HCEC 1CT (cell line): ENCODE data around the gene B2M.
"Not testable (repeated sequence)": the region's sequence is repeated elsewhere in the genome, so short reads cannot be mapped to it uniquely, and the experiment has no call there.

Experiments used
- DNase-seq: peaks from one replicate; pipeline ENCODE4 v3.0.0-alpha.2; 2017

Gene B2M

DNA sequence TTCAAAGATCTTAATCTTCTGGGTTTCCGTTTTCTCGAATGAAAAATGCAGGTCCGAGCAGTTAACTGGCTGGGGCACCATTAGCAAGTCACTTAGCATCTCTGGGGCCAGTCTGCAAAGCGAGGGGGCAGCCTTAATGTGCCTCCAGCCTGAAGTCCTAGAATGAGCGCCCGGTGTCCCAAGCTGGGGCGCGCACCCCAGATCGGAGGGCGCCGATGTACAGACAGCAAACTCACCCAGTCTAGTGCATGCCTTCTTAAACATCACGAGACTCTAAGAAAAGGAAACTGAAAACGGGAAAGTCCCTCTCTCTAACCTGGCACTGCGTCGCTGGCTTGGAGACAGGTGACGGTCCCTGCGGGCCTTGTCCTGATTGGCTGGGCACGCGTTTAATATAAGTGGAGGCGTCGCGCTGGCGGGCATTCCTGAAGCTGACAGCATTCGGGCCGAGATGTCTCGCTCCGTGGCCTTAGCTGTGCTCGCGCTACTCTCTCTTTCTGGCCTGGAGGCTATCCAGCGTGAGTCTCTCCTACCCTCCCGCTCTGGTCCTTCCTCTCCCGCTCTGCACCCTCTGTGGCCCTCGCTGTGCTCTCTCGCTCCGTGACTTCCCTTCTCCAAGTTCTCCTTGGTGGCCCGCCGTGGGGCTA lies at the start of gene B2M, which contains the start of gene PATL2:
Gene B2M (plus strand): TSS at position 422 of the 647 bp plus-strand sequence. CDS start 30 bp downstream, at position 452.
Gene PATL2 (minus strand): TSS at position 228 of the 647 bp plus-strand sequence. CDS start 34,833 bp downstream, outside the sequence.
- DNase-seq, result peak; percentile 96

DNA sequence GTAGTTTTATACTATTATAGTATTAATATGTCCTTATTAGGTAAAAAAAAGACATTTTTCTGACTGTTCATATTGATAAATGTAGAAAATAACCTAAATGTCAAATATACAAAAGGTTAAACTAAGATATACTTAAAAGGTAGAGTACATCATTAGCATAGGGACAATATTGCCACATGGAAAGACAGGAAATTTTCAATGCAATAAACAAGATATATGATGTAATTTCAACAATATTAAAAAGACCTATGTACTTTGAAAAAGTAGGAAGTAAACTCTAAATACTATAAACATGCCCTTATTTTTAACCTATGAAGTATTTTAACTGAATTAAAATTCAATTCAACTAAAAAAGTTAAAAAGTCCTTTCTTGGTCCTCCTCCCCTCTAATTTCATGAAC lies 49.7 kb upstream of the B2M start:
- no peak for DNase-seq

- peak; percentile 58 for DNase-seq
Measured at GRCh38 chr15:44662478-44663409, 48.6 kb upstream of the B2M start.

DNA sequence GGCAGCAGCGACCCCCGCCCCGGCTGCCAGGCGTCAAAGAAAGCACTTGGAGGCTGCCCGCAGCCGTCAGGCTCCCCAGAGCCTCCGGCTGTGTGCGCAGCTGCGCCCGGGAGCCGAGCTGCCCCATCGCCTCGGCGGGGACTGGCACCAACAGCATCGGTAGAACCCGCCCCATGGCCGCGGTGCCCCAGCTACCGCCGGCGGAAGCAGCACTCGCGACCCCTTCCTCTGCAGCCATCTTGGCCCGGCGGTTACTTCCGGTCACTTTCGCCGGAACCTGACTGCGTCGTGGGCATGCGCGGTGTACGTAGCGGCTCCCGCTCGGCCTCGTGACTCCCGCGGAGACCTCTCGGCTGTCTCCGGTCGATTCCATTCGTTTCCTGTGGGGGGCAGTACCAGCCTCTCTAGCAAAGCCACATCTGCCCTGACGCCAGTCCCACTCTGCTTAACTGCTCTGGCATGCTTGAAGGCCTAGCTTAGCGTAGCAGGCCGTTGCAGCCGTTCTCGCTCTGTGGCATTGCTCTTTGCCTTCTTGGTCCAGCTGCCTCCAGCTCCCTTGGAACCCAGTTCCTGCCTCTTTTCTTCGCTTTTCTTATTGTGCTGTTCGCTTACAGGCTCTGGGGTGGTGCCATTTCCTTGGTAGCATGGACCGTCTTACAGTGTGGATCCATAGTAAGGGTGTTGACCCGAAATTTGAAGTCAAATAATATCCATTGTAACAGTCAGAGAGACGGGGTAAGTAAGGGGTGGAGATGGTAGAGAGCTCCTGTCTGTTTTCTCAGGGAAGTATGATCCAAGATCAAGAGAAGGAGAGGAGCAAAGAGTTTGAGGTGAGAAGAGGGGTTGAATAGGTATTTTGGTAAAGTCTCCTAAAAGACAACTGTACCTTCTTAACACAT lies 47.7 kb upstream of the B2M start, which contains the start of gene SPG11:
Gene SPG11 (minus strand): TSS at position 253 of the 899 bp plus-strand sequence. CDS start 15 bp downstream, at position 238.
- DNase-seq, result peak; percentile 97

- DNase-seq, result no peak
Measured at GRCh38 chr15:44666210-44667038, 44.9 kb upstream of the B2M start.

DNA sequence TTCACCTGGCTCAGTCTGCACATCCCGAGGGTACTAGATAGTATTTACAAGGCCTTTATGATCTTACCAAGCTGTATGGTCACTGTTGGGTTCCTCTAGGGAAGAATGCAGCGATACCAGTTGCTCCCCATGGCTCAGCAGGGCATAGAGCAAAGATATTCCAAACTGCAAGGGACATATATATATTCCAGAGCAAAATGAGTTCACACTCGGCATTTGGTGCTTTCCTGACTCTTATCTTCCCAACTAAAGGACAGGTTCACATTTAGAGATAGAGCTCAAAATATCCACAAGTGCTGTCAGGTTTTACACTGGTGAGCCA lies 44.3 kb upstream of the B2M start:
- no peak for DNase-seq

DNA sequence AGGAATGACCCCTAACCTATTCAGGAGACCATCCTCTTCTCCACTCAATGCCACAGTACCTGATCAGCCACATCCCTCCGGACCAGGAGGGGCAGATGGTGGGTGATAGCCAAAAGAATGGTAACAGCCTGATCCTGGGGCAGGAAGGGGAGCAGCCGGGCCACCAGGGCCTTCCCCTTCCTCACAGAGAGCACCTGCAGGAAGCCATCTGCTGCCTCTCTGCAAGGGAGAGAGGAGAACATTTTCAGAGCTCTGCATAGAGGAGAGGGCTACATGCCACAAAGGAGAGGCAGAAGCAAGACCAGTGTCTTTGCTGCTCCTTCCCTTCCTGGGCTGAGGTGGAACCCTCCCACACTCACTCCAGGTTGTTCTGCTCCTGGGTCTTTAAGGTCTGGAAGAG lies 42.4 kb upstream of the B2M start:
- DNase-seq, result no peak

- no peak for DNase-seq
Measured at GRCh38 chr15:44670087-44670950, 41.0 kb upstream of the B2M start.

- DNase-seq, result no peak
Measured at GRCh38 chr15:44673639-44674038, 37.7 kb upstream of the B2M start.

- DNase-seq, result no peak
Measured at GRCh38 chr15:44675911-44676310, 35.4 kb upstream of the B2M start.

DNA sequence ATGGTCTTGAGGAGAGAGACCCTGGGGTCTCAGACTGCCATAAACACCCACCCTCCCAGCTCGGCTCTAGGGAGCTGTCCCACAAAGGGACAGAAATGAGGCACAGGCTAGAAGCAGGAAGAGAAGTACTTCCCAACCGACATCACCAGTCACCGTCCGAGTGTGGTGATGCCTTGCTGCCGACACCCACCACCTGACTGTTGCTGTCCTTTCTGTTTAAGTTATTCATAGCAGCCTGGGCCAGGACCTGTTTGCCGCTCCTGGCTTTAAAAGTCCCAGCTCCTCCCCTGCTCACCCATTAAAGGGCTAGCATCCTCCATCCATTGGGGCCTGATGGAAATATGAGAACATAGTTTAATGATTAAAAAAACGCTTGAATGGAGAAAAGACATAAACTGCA lies 34.6 kb upstream of the B2M start:
- DNase-seq, result no peak

DNA sequence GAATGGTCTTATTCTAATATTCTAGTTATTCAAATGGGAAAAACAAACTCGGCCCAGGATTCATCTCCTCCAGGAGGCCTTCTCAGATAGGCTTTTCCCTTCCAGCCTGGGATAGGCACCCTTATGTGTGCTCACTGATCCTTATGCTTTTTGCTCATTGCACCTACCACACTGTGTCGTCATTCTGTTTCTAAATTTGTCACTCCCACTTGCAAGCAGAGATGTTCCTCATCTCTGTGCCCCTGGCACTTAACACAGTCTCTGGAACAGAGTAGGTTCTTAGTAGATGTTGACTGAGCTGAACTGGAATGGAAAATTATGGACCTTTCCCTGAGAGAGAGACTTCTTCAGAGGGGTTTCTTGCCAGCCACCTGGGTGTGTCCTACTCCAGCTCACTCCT lies 29.1 kb upstream of the B2M start:
- no peak for DNase-seq

DNA sequence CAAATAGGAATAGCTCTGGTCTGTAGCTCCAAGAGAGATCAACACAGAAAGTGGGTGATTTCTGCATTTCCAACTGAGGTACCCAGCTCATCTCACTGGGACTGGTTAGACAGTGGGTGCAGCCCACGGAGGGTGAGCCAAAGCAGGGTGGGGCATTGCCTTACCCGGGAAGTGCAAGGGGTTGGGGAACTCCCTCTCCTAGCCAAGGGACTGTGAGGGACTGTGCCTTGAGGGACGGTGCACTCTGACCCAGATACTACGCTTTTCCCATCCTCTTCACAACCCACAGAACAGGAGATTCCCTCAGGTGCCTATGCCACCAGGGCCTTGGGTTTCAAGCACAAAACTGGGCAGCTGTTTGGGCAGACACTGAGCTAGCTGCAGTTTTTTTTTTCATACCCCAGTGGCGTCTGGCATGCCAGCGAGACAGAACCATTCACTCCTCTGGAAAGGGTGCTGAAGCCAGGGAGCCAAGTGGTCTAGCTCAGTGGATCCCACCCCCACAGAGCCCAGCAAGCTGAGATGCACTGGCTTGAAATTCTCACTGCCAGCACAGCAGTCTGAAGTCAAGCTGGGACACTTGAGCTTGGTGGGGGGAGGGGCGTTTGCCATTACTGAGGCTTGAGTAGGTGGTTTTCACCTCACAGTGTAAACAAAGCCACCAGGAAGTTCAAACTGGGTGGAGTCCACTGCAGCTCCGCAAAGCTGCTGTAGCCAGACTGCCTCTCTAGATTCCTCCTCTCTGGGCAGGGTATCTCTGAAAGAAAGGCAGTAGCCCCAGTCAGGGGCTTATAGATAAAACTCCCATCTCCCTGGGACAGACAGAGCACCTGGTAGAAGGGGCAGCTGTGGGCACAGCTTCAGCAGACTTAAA lies 28.3 kb upstream of the B2M start:
- DNase-seq, result not testable (repeated sequence)

GRCh38 chr15:44689318-44689717 lies 22.0 kb upstream of the B2M start:
- not testable (repeated sequence) for DNase-seq

GRCh38 chr15:44690245-44690644 lies 21.1 kb upstream of the B2M start:
- not testable (repeated sequence) for DNase-seq

DNA sequence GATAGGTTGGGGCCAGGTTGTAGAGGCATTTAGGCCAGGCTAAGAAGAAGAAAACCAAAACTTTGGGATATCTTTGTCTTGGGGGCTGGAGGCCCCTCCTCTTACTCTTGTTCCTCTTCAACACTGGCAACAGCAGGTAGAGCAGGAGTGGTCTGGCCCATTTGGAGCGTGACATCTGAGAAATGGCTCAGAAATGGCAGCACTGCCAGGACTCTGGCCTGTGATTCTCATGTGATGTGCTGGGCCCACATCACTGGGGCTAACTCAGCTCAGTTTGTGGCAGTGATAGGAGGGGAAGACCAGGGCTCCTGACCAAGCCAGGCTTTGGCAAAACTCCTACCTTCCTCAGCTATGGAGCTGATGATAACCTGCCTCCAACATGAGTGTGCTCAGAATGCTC lies 18.7 kb upstream of the B2M start:
- no peak for DNase-seq

- DNase-seq, result no peak
Measured at GRCh38 chr15:44694416-44694815, 16.9 kb upstream of the B2M start.

DNA sequence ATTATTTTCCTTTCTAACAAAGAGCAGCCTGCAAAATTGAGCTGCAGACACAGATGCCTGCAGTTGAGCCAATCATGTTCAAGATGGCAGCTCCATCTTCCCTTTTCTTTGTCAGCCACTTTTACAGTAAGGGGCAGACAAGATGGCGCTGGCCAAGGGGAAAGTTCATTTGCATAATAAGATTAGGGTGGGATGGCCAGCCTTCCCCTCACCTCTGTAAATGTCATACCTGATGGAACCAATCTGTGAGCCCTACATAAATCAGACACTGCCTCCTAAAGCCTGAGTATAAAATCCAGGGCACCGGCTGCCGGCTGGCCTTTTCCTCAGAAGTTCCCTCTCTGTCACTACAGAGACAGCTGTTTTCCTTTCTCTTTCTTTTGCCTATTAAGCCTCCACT lies 16.0 kb upstream of the B2M start:
- no peak for DNase-seq

DNA sequence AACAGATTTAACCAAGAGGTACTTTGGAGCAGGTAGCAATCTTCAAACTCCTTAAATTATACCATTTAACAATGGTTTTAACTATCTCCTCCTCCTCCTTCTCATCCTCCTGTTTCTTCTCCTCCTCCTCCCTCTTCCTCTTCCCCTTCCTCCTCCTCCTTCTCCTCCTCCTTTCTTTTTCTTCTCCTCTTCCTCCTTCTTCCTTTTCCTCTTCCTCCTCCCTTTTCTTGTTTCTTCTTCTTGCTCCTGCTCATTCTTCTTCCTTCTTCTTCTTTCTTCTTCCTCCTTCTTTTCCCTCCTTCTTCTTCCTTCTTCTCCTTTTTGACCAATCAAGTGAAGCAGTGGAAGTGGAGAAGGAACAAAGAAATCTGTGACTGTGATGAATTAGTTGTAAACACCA lies 14.3 kb upstream of the B2M start:
- no peak for DNase-seq

- DNase-seq, result no peak
Measured at GRCh38 chr15:44698641-44699040, 12.7 kb upstream of the B2M start.
